K562 (cell line): ENCODE data around the gene MYO1E. TPM values are rescaled to one million over a fixed set of nuclear protein-coding genes. Genes with fewer than 3 reads are reported as not detected.

ENCODE experiments used
- ATAC-seq: fragments of 200-7000 bp; cut with Tn5 transposase; 3 replicates; pipeline ENCODE4 v1.9.1; 2020; ENCODE audit warnings: moderate library complexity
- BruUV-seq: library from RNA; stranded (reverse); fragments of 400-500 nt; replicated peaks from 2 replicates; lab custom pipeline; 2021; lab: Mats Ljungman, UMichigan
- CTCF ChIA-PET: fragments of 300-600 bp; formaldehyde crosslinking; extraction: SDS; loops from one replicate; lab custom pipeline; 2021; ENCODE audit warnings: low intra/inter-chr PET ratio; lab: Yijun Ruan, JAX
- POLR2A ChIA-PET: fragments of 300-600, 350-650 bp; sonication (Branson Sonifier 250); formaldehyde crosslinking; extraction: SDS; loops from one replicate; lab custom pipeline; 2021; ENCODE audit warnings: antibody characterized with exemption, inconsistent platforms; lab: Yijun Ruan, JAX
- DNase-seq, 4 experiments: peaks; one replicate each; pipeline versions ENCODE4 v3.0.0 to v3.0.0-alpha.2; 2011 to 2018; ENCODE audit warnings: low spot score in 3 of 4, mixed read lengths in 3 of 4; ENCODE audit errors: extremely low read depth in 1 of 4
- FAIRE-seq: peaks from 2 replicates; lab custom pipeline; 2011; peaks lifted over from hg19 to GRCh38; lab: Jason Lieb, UNC
- H2AFZ ChIP-seq: 2 replicates; pipeline ENCODE4 v1.6.0; 2011; ENCODE audit warnings: low read depth, low read length, control low read depth, inconsistent platforms
- H3K27ac ChIP-seq: fragments of 200-600 bp; 3 replicates; pipeline ENCODE4 v1.8.0; 2011; ENCODE audit warnings: low read depth, mild to moderate bottlenecking, control low read depth, inconsistent platforms, low read length, moderate library complexity, mixed read lengths; ENCODE audit errors: extremely low read depth
- H3K27me3 ChIP-seq, 2 experiments: fragments of 300-600 bp in 1 of 2; 2 replicates in 1 of 2; 3 replicates in 1 of 2; pipeline versions ENCODE4 v1.6.0 to v1.8.0; 2011; ENCODE audit warnings: inconsistent platforms in 2 of 2, low read length in 2 of 2, mild to moderate bottlenecking in 1 of 2, mixed read lengths in 1 of 2, moderate library complexity in 1 of 2; ENCODE audit not compliant: control insufficient read depth in 2 of 2, insufficient read depth in 2 of 2
- H3K36me3 ChIP-seq: fragments of 300-600 bp; 3 replicates; pipeline ENCODE4 v1.8.0; 2011; ENCODE audit warnings: mild to moderate bottlenecking, low read length, inconsistent platforms; ENCODE audit not compliant: control insufficient read depth, insufficient read depth
- H3K4me1 ChIP-seq, 2 experiments: fragments of 200-600 bp in 1 of 2; replicated peaks in 1 of 2; 2 replicates in 1 of 2; 3 replicates in 1 of 2; pipeline versions ENCODE4 v1.5.1 to v1.8.0; 2011; ENCODE audit warnings: inconsistent platforms in 2 of 2, low read length in 2 of 2, mild to moderate bottlenecking in 1 of 2, mixed read lengths in 1 of 2, moderate library complexity in 1 of 2; ENCODE audit not compliant: control insufficient read depth in 2 of 2, insufficient read depth in 2 of 2
- H3K4me2 ChIP-seq: 2 replicates; pipeline ENCODE4 v1.6.1; 2011; ENCODE audit warnings: low read length, control low read depth, inconsistent platforms, mixed read lengths; ENCODE audit not compliant: insufficient read depth
- H3K4me3 ChIP-seq: fragments of 200-600 bp; sonication (generic), shearing (Covaris generic); 2 replicates; pipeline ENCODE4 v1.5.1; 2016; ENCODE audit warnings: control low read depth, inconsistent platforms
- H3K79me2 ChIP-seq: fragments of 200-600 bp; 3 replicates; pipeline ENCODE4 v1.8.0; 2011; ENCODE audit warnings: low read length, inconsistent platforms; ENCODE audit not compliant: control insufficient read depth, insufficient read depth
- H3K9ac ChIP-seq, 2 experiments: 2 replicates each; pipeline versions ENCODE4 v1.6.0 to v1.6.1; 2011; ENCODE audit warnings: low read depth in 2 of 2, low read length in 2 of 2, control low read depth in 1 of 2, inconsistent platforms in 1 of 2, mild to moderate bottlenecking in 1 of 2, mixed read lengths in 1 of 2; ENCODE audit not compliant: insufficient read depth in 1 of 2
- H3K9me1 ChIP-seq: one replicate; pipeline ENCODE4 v1.6.0; 2011; ENCODE audit warnings: inconsistent platforms, mild to moderate bottlenecking, low read length, moderate library complexity; ENCODE audit not compliant: control insufficient read depth, insufficient read depth
- H3K9me3 ChIP-seq: replicated peaks from 2 replicates; pipeline ENCODE4 v1.5.1; 2011; ENCODE audit warnings: low read depth, low read length, inconsistent platforms; ENCODE audit not compliant: control insufficient read depth, insufficient read depth
- H4K20me1 ChIP-seq: replicated peaks from 2 replicates; pipeline ENCODE4 v1.6.1; 2011; ENCODE audit warnings: low read length, inconsistent platforms, mixed read lengths; ENCODE audit not compliant: control insufficient read depth, insufficient read depth
- DNMT1 ChIP-seq: fragments of 450-650 bp; IDR thresholded peaks from 2 replicates; pipeline ENCODE4 v1.6.1; 2016; ENCODE audit warnings: antibody characterized with exemption, mild to moderate bottlenecking
- E2F4 ChIP-seq: sonication (generic); formaldehyde crosslinking; IDR thresholded peaks from 2 replicates; pipeline ENCODE4 v1.8.0; 2022; ENCODE audit warnings: mild to moderate bottlenecking, low read depth, missing genetic modification reagents
- ELF1 ChIP-seq: fragments of 200-800 bp; sonication (Bioruptor generic); IDR thresholded peaks from 2 replicates; pipeline ENCODE4 v1.6.1; 2016; ENCODE audit warnings: missing genetic modification characterization, missing compliant biosample characterization
- FOXM1 ChIP-seq, 2 experiments: fragments of 450-650 bp in 1 of 2; sonication (generic) in 1 of 2; formaldehyde crosslinking in 1 of 2; IDR thresholded peaks; 2 replicates each; pipeline versions ENCODE4 v1.6.1 to v1.9.0; 2017 to 2022; ENCODE audit warnings: low read depth in 2 of 2, mild to moderate bottlenecking in 2 of 2, missing genetic modification reagents in 1 of 2, moderate library complexity in 1 of 2
- HMG20A ChIP-seq: fragments of 450-650 bp; formaldehyde crosslinking; conservative IDR thresholded peaks from 2 replicates; pipeline ENCODE4 v1.4.0; 2020; ENCODE audit warnings: mild to moderate bottlenecking, mixed read lengths
- NFXL1 ChIP-seq: fragments of 450-650 bp; formaldehyde crosslinking; IDR thresholded peaks from 2 replicates; pipeline ENCODE4 v1.4.0; 2021; ENCODE audit warnings: mild to moderate bottlenecking
- NRF1 ChIP-seq, 2 experiments: fragments of 450-650 bp; IDR thresholded peaks in 1 of 2; conservative IDR thresholded peaks in 1 of 2; 2 replicates each; pipeline ENCODE4 v1.6.1; 2014; ENCODE audit warnings: mild to moderate bottlenecking in 2 of 2
- RAD21 ChIP-seq, 2 experiments: fragments of 250-450 bp in 1 of 2; fragments of 450-650 bp in 1 of 2; sonication (Bioruptor Pico) in 1 of 2; formaldehyde crosslinking in 1 of 2; IDR thresholded peaks in 1 of 2; conservative IDR thresholded peaks in 1 of 2; 2 replicates each; pipeline versions ENCODE4 v1.4.0 to v1.8.0; 2020 to 2022; ENCODE audit warnings: mild to moderate bottlenecking in 2 of 2, moderate library complexity in 1 of 2
- RBM25 ChIP-seq: fragments of 200-400 bp; formaldehyde crosslinking; IDR thresholded peaks from 2 replicates; pipeline ENCODE4 v1.6.1; 2018; ENCODE audit warnings: low read length, low read depth, moderate library complexity; ENCODE audit not compliant: severe bottlenecking
- SFPQ ChIP-seq: fragments of 200-400 bp; formaldehyde crosslinking; IDR thresholded peaks from 2 replicates; pipeline ENCODE4 v1.6.1; 2017; ENCODE audit warnings: mild to moderate bottlenecking, low read depth, low read length, moderate library complexity
- ZBTB7A ChIP-seq: IDR thresholded peaks from 2 replicates; pipeline ENCODE4 v1.6.1; 2011; ENCODE audit warnings: low read depth, mild to moderate bottlenecking, low read length, moderate library complexity, borderline replicate concordance; ENCODE audit not compliant: control insufficient read depth
- ZNF639 ChIP-seq, 2 experiments: fragments of 200-800 bp in 1 of 2; sonication (Bioruptor generic) in 1 of 2; sonication (generic) in 1 of 2; formaldehyde crosslinking in 1 of 2; IDR thresholded peaks in 1 of 2; conservative IDR thresholded peaks in 1 of 2; 2 replicates each; pipeline versions ENCODE4 v1.5.0 to v1.6.1; 2016 to 2020; ENCODE audit warnings: missing compliant biosample characterization in 1 of 2, missing genetic modification characterization in 1 of 2, missing genetic modification reagents in 1 of 2
- WGBS: fragments of 100-300 bp; shearing (Covaris generic); methylation state at CpG from one replicate; pipeline ENCODE4 v1.1.6; 2016; ENCODE audit warnings: low coverage, mixed read lengths; ENCODE audit not compliant: insufficient coverage; ENCODE audit errors: missing lambda C conversion rate; 5-methylcytosine and 5-hydroxymethylcytosine counted together
- in situ Hi-C: fragments of 300-500 bp; cut with MboI; formaldehyde crosslinking; loops from 4 replicates; pipeline ENCODE4 v1.15.0; 2018; ENCODE audit warnings: inconsistent platforms, mixed read lengths
- intact Hi-C: fragments of 100-400 bp; cut with micrococcal nuclease; formaldehyde crosslinking; loops from 2 replicates; pipeline ENCODE4 v1.14.2; 2022
- polyA plus RNA-seq, 8 experiments: library from polyadenylated mRNA; depleted of rRNA in 4 of 8; stranded (reverse) in 5 of 8; unstranded in 3 of 8; fragments of >200 nt; fragmentation: Nextera tagmentation in 2 of 8; fragmentation: Illumina TruSeq in 1 of 8; extraction: Ambion mirVana in 2 of 8; extraction: Trizol in 1 of 8; gene quantifications; 2 replicates each; pipeline versions ENCODE4 v1.2.1 to v1.2.3, GENCODE V29; 2011 to 2014; ENCODE audit warnings: inconsistent platforms in 1 of 8, missing spikeins in 1 of 8
- total RNA-seq, 7 experiments: library from RNA; depleted of rRNA in 6 of 7; stranded (reverse); fragments of >200 nt in 6 of 7; fragmentation: Illumina TruSeq in 2 of 7; extraction: Trizol in 2 of 7; gene quantifications; 2 replicates each; pipeline versions ENCODE4 v1.2.1 to v1.2.3, GENCODE V29; 2011 to 2021; ENCODE audit warnings: low replicate concordance in 1 of 7

The MYO1E gene
- total and polyA plus RNA-seq, 9 of the 15 experiments (the other 6 are each of a cell fraction or from before 2014, with no cell fraction given): under 0.01 to 0.44 (median 0.01) TPM; not detected in 6

- no peak for TF ChIP-seq SFPQ
- TF ChIP-seq DNMT1: no peak
- no peak for TF ChIP-seq E2F4 (CRISPR knock-in tag)
- TF ChIP-seq NFXL1: no peak
- TF ChIP-seq ZBTB7A: no peak
- no peak for TF ChIP-seq RBM25
- no peak for TF ChIP-seq FOXM1 (IDR thresholded peaks at IDR 0.05; ENCODE audit: low read depth)
- TF ChIP-seq FOXM1 (CRISPR knock-in tag; IDR thresholded peaks at IDR 0.05; ENCODE audit: low read depth): no peak
Measured at GRCh38 chr15:59178151-59178695, 194.4 kb downstream of the MYO1E start (continued).

GRCh38 chr15:59177317-59177660, 195.4 kb downstream of the MYO1E start:
- Histone ChIP-seq H2AFZ (no peak overlapping the region), H3K9me1 (no peaks in the 10 kb centered on the region), H3K36me3 (no peaks in the 10 kb centered on the region), H3K9me3 (peaks cover 3% of the 10 kb centered on the region; the same call in 1 of the 2 replicates), H3K4me3 (no peak overlapping the region), H3K27ac (no peak overlapping the region), H3K4me2 (no peak overlapping the region), H3K79me2 (no peaks in the 10 kb centered on the region), H3K27me3 (peaks cover 22 to 23% of the 10 kb centered on the region in 2 experiments), H4K20me1 (no peaks in the 10 kb centered on the region), H3K4me1 (no peaks in the 10 kb centered on the region), H3K9ac (no peak overlapping the region)
- WGBS: 4% methylated on average over 4 of the region's 4 CpGs
- in situ Hi-C loops (no loop called here), intact Hi-C loops (no loop called here)
- no TSS peak for BruUV-seq
- ChIA-PET CTCF (no interaction called here), POLR2A (no interaction called here)
- no peak for ATAC-seq
- FAIRE-seq: no peak
- DNase-seq: no peak
- TF ChIP-seq HMG20A (CRISPR knock-in tag): no peak
- TF ChIP-seq NRF1 (conservative IDR thresholded peaks at IDR 0.05 in 1 of 2, IDR thresholded peaks at IDR 0.05 in 1 of 2): no peak
- no peak for TF ChIP-seq RAD21 (CRISPR knock-in tag; conservative IDR thresholded peaks at IDR 0.05 in 1 of 2, IDR thresholded peaks at IDR 0.05 in 1 of 2)
- TF ChIP-seq ZNF639 (CRISPR knock-in tag; conservative IDR thresholded peaks at IDR 0.05 in 1 of 2, IDR thresholded peaks at IDR 0.05 in 1 of 2): no peak
- no peak for TF ChIP-seq ELF1 (tag)
